ENCODE measurements around the gene GPS2. TPM values are rescaled to one million over a fixed set of nuclear protein-coding genes. Genes with fewer than 3 reads are reported as not detected.

Gene GPS2
- total and polyA plus RNA-seq, 10 of the 15 experiments (the other 5 are each of a cell fraction or from before 2014, with no cell fraction given) = 10.2 to 96.4 (median 42.5) TPM

DNA sequence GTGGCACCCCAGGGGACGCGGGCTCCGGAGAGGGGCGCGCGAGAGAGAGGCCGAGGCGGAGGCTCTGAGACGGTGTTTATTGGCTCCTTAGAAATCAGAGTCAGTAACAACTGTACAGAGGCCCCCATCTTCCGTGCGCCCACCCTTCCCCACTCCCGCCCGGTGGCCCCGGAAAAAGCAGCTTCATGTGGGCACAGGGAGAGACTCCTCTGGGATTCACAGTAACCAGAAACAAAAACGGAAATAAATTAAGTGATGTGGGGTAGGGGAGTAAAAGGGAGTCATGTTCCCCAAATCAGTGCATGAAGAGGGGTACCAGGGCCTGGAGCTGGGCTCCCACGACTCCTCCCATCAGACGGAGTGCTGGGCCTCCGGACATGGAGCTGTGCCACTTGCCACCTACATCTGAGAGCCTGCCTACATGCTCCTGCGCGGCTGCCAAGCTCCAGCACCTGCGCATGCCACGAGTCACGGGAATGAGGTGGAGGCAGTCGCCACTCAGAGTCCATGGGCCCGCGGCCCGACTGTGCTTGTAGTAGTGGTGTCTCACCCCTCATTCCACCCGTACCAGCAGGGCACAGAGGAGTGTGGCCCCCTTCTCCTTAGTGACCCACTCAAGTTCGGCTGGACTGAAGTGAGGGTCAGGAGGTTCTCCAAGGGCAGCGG is 543 bp upstream of the GPS2 start:
- Histone ChIP-seq H3K27ac (ENCODE audit: control insufficient read depth, insufficient read depth) (peak overlapping the region; percentile 86), H4K20me1 (ENCODE audit: control insufficient read depth, insufficient read depth) (peaks cover 7% of the 10 kb centered on the region), H3K79me2 (ENCODE audit: control insufficient read depth, insufficient read depth, low read length) (peaks cover 27% of the 10 kb centered on the region), H3K9me3 (replicated peaks; ENCODE audit: control insufficient read depth, insufficient read depth, low read length) (no peaks in the 10 kb centered on the region), H3K36me3 (ENCODE audit: control insufficient read depth in 2 of 2, insufficient read depth in 2 of 2, low read length in 1 of 2) (peaks cover 25 to 30% of the 10 kb centered on the region in 2 experiments), H3K27me3 (replicated peaks in 1 of 2; ENCODE audit: control insufficient read depth in 2 of 2, insufficient read depth in 2 of 2, low read length in 1 of 2) (no peaks in the 10 kb centered on the region), H3K4me3 (peak overlapping the region; percentile 84), H2AFZ (ENCODE audit: control insufficient read depth, low read depth, low read length) (peak overlapping the region; percentile 76), H3K4me1 (ENCODE audit: control insufficient read depth, insufficient read depth, low read length) (peaks cover 17% of the 10 kb centered on the region; the same call in 1 of the 2 replicates), H3K4me2 (ENCODE audit: control insufficient read depth, insufficient read depth) (peak overlapping the region; percentile 95), H3K9ac (ENCODE audit: control insufficient read depth, insufficient read depth, low read length) (peak overlapping the region; percentile 83)
- ChIA-PET SMC1A (ENCODE audit: uncharacterized antibody, unreplicated experiment) (interaction anchor here (1.0 to 1.4 kb wide), 4 partner anchors 14 to 183 kb away, joined by 3 to 5 read pairs (median 3); partner anchors contain the start of genes ACAP1 and NEURL4), CTCF (interaction anchor here (1.1 to 1.6 kb wide), 3 partner anchors 9 to 245 kb away, joined by 3 to 6 read pairs (median 4); no protein-coding TSS in a partner anchor), POLR2A (interaction anchor here (0.6 to 1.6 kb wide), 3 partner anchors 21 to 538 kb away, joined by 4 to 11 read pairs (median 6); partner anchors contain the start of gene ACAP1), RAD21 (ENCODE audit: unreplicated experiment) (interaction anchor here (1.0 kb wide), 1 partner anchor 14 kb away, joined by 3 read pairs; no protein-coding TSS in a partner anchor)
- in situ Hi-C loops (cut with MboI) (no loop called here), intact Hi-C loops (cut with micrococcal nuclease; ENCODE audit: unreplicated experiment) (no loop called here)
- ATAC-seq (no peak), FAIRE-seq (no peak), DNase-seq (ENCODE audit: low read depth, low spot score) (no peak)
- WGBS (ENCODE audit: insufficient coverage, insufficient replicate concordance, low lambda C conversion rate, missing lambda C conversion rate) = 38% methylated on average over 30 of the region's 30 CpGs
- TF ChIP-seq GATAD2B (conservative IDR thresholded peaks at IDR 0.05; ENCODE audit: low read depth) (0 out of 2 replicates have a peak, but pooled peaks have one; percentile 0), PML (IDR thresholded peaks at IDR 0.05; ENCODE audit: low read length) (0 out of 2 replicates have a peak, but pooled peaks have one; percentile 4)
- TF ChIP-seq, protein P1, sequence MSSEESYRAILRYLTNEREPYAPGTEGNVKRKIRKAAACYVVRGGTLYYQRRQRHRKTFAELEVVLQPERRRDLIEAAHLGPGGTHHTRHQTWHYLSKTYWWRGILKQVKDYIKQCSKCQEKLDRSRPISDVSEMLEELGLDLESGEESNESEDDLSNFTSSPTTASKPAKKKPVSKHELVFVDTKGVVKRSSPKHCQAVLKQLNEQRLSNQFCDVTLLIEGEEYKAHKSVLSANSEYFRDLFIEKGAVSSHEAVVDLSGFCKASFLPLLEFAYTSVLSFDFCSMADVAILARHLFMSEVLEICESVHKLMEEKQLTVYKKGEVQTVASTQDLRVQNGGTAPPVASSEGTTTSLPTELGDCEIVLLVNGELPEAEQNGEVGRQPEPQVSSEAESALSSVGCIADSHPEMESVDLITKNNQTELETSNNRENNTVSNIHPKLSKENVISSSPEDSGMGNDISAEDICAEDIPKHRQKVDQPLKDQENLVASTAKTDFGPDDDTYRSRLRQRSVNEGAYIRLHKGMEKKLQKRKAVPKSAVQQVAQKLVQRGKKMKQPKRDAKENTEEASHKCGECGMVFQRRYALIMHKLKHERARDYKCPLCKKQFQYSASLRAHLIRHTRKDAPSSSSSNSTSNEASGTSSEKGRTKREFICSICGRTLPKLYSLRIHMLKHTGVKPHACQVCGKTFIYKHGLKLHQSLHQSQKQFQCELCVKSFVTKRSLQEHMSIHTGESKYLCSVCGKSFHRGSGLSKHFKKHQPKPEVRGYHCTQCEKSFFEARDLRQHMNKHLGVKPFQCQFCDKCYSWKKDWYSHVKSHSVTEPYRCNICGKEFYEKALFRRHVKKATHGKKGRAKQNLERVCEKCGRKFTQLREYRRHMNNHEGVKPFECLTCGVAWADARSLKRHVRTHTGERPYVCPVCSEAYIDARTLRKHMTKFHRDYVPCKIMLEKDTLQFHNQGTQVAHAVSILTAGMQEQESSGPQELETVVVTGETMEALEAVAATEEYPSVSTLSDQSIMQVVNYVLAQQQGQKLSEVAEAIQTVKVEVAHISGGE (CRISPR knock-in tag; IDR thresholded peaks at IDR 0.05) = no peak
- BruUV-seq (replicated peaks) = no TSS peak

Data from GM12878 (cell line).